WTC11 (cell line): ENCODE data around the gene DHX8. TPM values are rescaled to one million over a fixed set of nuclear protein-coding genes. Genes with fewer than 3 reads are reported as not detected.

Experiments
- AR ChIP-seq: fragments of 250-450 bp; sonication (Bioruptor Pico); IDR thresholded peaks from 2 replicates; pipeline ENCODE4 v1.9.0; 2021; ENCODE audit warnings: mild to moderate bottlenecking
- ATF3 ChIP-seq: sonication (generic); formaldehyde crosslinking; conservative IDR thresholded peaks from 2 replicates; pipeline ENCODE4 v1.8.1; 2022; ENCODE audit warnings: mild to moderate bottlenecking, missing genetic modification reagents
- ATF6 ChIP-seq: sonication (generic); formaldehyde crosslinking; IDR thresholded peaks from 2 replicates; pipeline ENCODE4 v1.8.1; 2023; ENCODE audit warnings: mild to moderate bottlenecking, missing genetic modification reagents
- EMX1 ChIP-seq: fragments of 250-450 bp; sonication (Bioruptor Pico); IDR thresholded peaks from 2 replicates; pipeline ENCODE4 v1.8.0; 2021; ENCODE audit warnings: mild to moderate bottlenecking
- ETV6 ChIP-seq: sonication (generic); formaldehyde crosslinking; IDR thresholded peaks from 2 replicates; pipeline ENCODE4 v1.8.1; 2022; ENCODE audit warnings: mild to moderate bottlenecking, missing genetic modification reagents
- FOXK1 ChIP-seq: sonication (generic); formaldehyde crosslinking; IDR thresholded peaks from 2 replicates; pipeline ENCODE4 v1.8.0; 2022; ENCODE audit warnings: mild to moderate bottlenecking, moderate library complexity, missing genetic modification reagents
- FOXP1 ChIP-seq: sonication (generic); formaldehyde crosslinking; IDR thresholded peaks from 2 replicates; pipeline ENCODE4 v1.8.0; 2022; ENCODE audit warnings: missing genetic modification reagents, mild to moderate bottlenecking, moderate library complexity, borderline replicate concordance
- GABPB1 ChIP-seq: sonication (generic); formaldehyde crosslinking; IDR thresholded peaks from 2 replicates; pipeline ENCODE4 v1.8.1; 2023; ENCODE audit warnings: mild to moderate bottlenecking, missing genetic modification reagents
- GTF2I ChIP-seq: fragments of 250-450 bp; sonication (Bioruptor Pico); conservative IDR thresholded peaks from 2 replicates; pipeline ENCODE4 v1.4.0; 2021; ENCODE audit warnings: mild to moderate bottlenecking
- HMGA2 ChIP-seq: fragments of 250-450 bp; sonication (Bioruptor Pico); IDR thresholded peaks from 2 replicates; pipeline ENCODE4 v1.4.0; 2021; ENCODE audit warnings: mild to moderate bottlenecking, moderate library complexity
- KAT7 ChIP-seq: sonication (generic); formaldehyde crosslinking; IDR thresholded peaks from 2 replicates; pipeline ENCODE4 v1.8.1; 2023; ENCODE audit warnings: missing genetic modification reagents, mild to moderate bottlenecking, borderline replicate concordance
- OVOL2 ChIP-seq: fragments of 250-450 bp; sonication (Bioruptor Pico); IDR thresholded peaks from 2 replicates; pipeline ENCODE4 v1.9.0; 2021; ENCODE audit warnings: mild to moderate bottlenecking, borderline replicate concordance
- PREB ChIP-seq: sonication (generic); formaldehyde crosslinking; IDR thresholded peaks from 2 replicates; pipeline ENCODE4 v1.8.1; 2022; ENCODE audit warnings: mild to moderate bottlenecking, missing genetic modification reagents, moderate library complexity, borderline replicate concordance
- PRRX2 ChIP-seq: fragments of 250-450 bp; sonication (Bioruptor Pico); IDR thresholded peaks from 2 replicates; pipeline ENCODE4 v1.8.0; 2021; ENCODE audit warnings: mild to moderate bottlenecking
- RORB ChIP-seq: fragments of 250-450 bp; sonication (Bioruptor Pico); IDR thresholded peaks from 2 replicates; pipeline ENCODE4 v1.9.0; 2021; ENCODE audit warnings: mild to moderate bottlenecking
- SOX15 ChIP-seq: fragments of 250-450 bp; sonication (Bioruptor Pico); IDR thresholded peaks from 2 replicates; pipeline ENCODE4 v1.9.0; 2021; ENCODE audit warnings: mild to moderate bottlenecking
- TCF7 ChIP-seq: sonication (generic); formaldehyde crosslinking; IDR thresholded peaks from 2 replicates; pipeline ENCODE4 v1.8.0; 2022; ENCODE audit warnings: mild to moderate bottlenecking, low read depth, missing genetic modification reagents, moderate library complexity
- ZNF425 ChIP-seq: fragments of 250-450 bp; sonication (Bioruptor Pico); conservative IDR thresholded peaks from 2 replicates; pipeline ENCODE4 v1.9.0; 2021; ENCODE audit warnings: mild to moderate bottlenecking
- ZNF671 ChIP-seq: fragments of 250-450 bp; sonication (Bioruptor Pico); IDR thresholded peaks from 2 replicates; pipeline ENCODE4 v1.8.0; 2021; ENCODE audit warnings: mild to moderate bottlenecking
- ZSCAN18 ChIP-seq: fragments of 250-450 bp; sonication (Bioruptor Pico); IDR thresholded peaks from 2 replicates; pipeline ENCODE4 v2.1.2; 2022; ENCODE audit warnings: mild to moderate bottlenecking, moderate library complexity
- total RNA-seq: library from RNA; stranded (reverse); gene quantifications from 3 replicates; pipeline ENCODE4 v1.2.3, GENCODE V29; 2021
- TF ChIP-seq, protein P1 (sequence below): sonication (generic); formaldehyde crosslinking; IDR thresholded peaks from 2 replicates; pipeline ENCODE4 v1.8.0; 2022; ENCODE audit warnings: missing genetic modification reagents
- TF ChIP-seq, protein P2 (sequence below): sonication (generic); formaldehyde crosslinking; IDR thresholded peaks from 2 replicates; pipeline ENCODE4 v1.8.1; 2023; ENCODE audit warnings: mild to moderate bottlenecking, missing genetic modification reagents, moderate library complexity
- TF ChIP-seq, protein P3 (sequence below): fragments of 250-450 bp; sonication (Bioruptor Pico); IDR thresholded peaks from 2 replicates; pipeline ENCODE4 v1.9.0; 2021; ENCODE audit warnings: moderate library complexity, mild to moderate bottlenecking, inconsistent platforms, borderline replicate concordance

The DHX8 gene
- total RNA-seq, 1 experiment from 2014 or later = 58.5 TPM

DNA sequence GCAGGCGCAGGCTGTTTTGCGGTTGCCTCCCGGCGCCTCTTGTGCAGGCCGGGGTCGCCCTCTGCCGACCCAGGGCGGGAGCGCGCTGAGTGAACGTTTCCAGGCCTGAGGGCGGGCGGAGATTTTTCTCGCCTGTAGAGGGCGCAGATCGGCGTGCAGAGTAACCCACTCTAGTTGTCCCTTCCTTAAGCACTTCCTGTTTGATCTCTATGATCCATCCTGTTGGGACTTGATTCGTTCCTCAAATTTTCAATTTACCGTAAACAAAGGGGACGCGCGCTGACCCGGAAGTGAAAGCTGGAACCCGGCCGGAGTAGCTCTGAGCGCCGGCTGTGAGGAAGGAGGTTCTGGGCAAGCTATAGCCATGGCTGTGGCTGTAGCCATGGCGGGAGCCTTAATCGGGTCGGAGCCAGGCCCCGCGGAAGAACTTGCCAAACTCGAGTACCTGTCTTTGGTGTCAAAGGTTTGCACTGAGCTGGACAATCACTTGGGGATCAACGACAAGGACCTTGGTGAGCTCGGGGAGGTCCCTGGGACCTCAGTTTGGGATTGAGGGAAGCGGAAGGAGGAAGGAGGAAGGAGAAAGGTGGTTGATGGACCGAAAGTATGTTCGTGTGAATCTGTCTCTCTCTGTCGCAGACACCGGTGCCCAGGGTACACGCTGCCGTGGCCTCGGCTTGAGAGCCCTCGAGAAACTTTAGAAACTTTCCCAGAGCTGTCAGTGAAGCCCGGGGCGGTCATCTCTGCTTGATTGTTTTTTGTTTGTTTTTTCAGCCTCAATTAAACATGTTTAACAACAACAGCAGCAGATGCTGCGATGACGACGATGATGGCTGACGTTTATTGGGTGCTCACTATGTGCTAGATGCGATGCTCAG, at the start of gene DHX8 (continued):
- TF ChIP-seq ZSCAN18 (CRISPR knock-in tag) (no peak), GTF2I (CRISPR knock-in tag) (no peak), TCF7 (CRISPR knock-in tag) (no peak), AR (CRISPR knock-in tag) (no peak), GABPB1 (CRISPR knock-in tag) (peak; percentile 94), PREB (CRISPR knock-in tag) (no peak; the same call in 1 of the 2 replicates), OVOL2 (no peak), ATF3 (no peak), PRRX2 (CRISPR knock-in tag) (no peak), ZNF671 (CRISPR knock-in tag) (no peak), SOX15 (CRISPR knock-in tag) (no peak), FOXP1 (CRISPR knock-in tag) (peak; percentile 67; the same call in 1 of the 2 replicates), RORB (CRISPR knock-in tag) (no peak), ATF6 (CRISPR knock-in tag) (no peak), ETV6 (CRISPR knock-in tag) (no peak; the same call in 1 of the 2 replicates), KAT7 (no peak), EMX1 (no peak), ZNF425 (CRISPR knock-in tag) (no peak), FOXK1 (CRISPR knock-in tag) (peak; percentile 100), HMGA2 (CRISPR knock-in tag) (no peak)
- TF ChIP-seq, protein P1, sequence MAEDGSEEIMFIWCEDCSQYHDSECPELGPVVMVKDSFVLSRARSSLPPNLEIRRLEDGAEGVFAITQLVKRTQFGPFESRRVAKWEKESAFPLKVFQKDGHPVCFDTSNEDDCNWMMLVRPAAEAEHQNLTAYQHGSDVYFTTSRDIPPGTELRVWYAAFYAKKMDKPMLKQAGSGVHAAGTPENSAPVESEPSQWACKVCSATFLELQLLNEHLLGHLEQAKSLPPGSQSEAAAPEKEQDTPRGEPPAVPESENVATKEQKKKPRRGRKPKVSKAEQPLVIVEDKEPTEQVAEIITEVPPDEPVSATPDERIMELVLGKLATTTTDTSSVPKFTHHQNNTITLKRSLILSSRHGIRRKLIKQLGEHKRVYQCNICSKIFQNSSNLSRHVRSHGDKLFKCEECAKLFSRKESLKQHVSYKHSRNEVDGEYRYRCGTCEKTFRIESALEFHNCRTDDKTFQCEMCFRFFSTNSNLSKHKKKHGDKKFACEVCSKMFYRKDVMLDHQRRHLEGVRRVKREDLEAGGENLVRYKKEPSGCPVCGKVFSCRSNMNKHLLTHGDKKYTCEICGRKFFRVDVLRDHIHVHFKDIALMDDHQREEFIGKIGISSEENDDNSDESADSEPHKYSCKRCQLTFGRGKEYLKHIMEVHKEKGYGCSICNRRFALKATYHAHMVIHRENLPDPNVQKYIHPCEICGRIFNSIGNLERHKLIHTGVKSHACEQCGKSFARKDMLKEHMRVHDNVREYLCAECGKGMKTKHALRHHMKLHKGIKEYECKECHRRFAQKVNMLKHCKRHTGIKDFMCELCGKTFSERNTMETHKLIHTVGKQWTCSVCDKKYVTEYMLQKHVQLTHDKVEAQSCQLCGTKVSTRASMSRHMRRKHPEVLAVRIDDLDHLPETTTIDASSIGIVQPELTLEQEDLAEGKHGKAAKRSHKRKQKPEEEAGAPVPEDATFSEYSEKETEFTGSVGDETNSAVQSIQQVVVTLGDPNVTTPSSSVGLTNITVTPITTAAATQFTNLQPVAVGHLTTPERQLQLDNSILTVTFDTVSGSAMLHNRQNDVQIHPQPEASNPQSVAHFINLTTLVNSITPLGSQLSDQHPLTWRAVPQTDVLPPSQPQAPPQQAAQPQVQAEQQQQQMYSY (CRISPR knock-in tag) = no peak
- TF ChIP-seq, protein P2, sequence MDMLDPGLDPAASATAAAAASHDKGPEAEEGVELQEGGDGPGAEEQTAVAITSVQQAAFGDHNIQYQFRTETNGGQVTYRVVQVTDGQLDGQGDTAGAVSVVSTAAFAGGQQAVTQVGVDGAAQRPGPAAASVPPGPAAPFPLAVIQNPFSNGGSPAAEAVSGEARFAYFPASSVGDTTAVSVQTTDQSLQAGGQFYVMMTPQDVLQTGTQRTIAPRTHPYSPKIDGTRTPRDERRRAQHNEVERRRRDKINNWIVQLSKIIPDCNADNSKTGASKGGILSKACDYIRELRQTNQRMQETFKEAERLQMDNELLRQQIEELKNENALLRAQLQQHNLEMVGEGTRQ (CRISPR knock-in tag) = no peak
- TF ChIP-seq, protein P3, sequence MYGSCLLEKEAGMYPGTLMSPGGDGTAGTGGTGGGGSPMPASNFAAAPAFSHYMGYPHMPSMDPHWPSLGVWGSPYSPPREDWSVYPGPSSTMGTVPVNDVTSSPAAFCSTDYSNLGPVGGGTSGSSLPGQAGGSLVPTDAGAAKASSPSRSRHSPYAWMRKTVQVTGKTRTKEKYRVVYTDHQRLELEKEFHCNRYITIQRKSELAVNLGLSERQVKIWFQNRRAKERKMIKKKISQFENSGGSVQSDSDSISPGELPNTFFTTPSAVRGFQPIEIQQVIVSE (CRISPR knock-in tag) = no peak
